H1 (cell line): ENCODE results near the gene SLC22A2. TPM values are rescaled to one million over a fixed set of nuclear protein-coding genes. Genes with fewer than 3 reads are reported as not detected.
A peak's percentile ranks its signal among the peaks of the same experiment; 100 is the strongest.

ENCODE experiments used
- CTCF ChIA-PET: fragments of 300-600 bp; sonication (Branson Sonifier 250); formaldehyde crosslinking; loops from one replicate; lab custom pipeline; 2021; ENCODE audit not compliant: partially characterized antibody; lab: Charles Lee
- POLR2A ChIA-PET: fragments of 300-600 bp; sonication (Branson Sonifier 250); formaldehyde crosslinking; loops from one replicate; lab custom pipeline; 2021; ENCODE audit warnings: inconsistent platforms; ENCODE audit not compliant: partially characterized antibody; lab: Charles Lee
- DNase-seq, 2 experiments: peaks; one replicate each; pipeline versions ENCODE4 v3.0.0 to v3.0.0-alpha.2; 2010 to 2022; ENCODE audit warnings: low spot score in 2 of 2, low read depth in 1 of 2, mixed read lengths in 1 of 2
- FAIRE-seq: peaks from 2 replicates; lab custom pipeline; 2011; peaks lifted over from hg19 to GRCh38; lab: Jason Lieb, UNC
- H2AFZ ChIP-seq: 2 replicates; pipeline ENCODE4 v1.8.1; 2012; ENCODE audit warnings: low read length, inconsistent platforms
- H2AK5ac ChIP-seq: 2 replicates; pipeline ENCODE4 v1.6.1; 2013; ENCODE audit warnings: low read depth, low read length
- H2BK120ac ChIP-seq: replicated peaks from 2 replicates; pipeline ENCODE3; 2013; ENCODE audit warnings: low read depth, low read length, inconsistent platforms
- H2BK12ac ChIP-seq: 2 replicates; pipeline ENCODE4 v1.6.1; 2013; ENCODE audit warnings: low read depth, low read length
- H2BK15ac ChIP-seq: 2 replicates; pipeline ENCODE4 v1.6.1; 2013; ENCODE audit warnings: low read length
- H2BK20ac ChIP-seq: 2 replicates; pipeline ENCODE4 v1.6.1; 2013; ENCODE audit warnings: low read length
- H2BK5ac ChIP-seq: 2 replicates; pipeline ENCODE4 v1.6.1; 2013; ENCODE audit warnings: low read depth, low read length
- H3K14ac ChIP-seq: 2 replicates; pipeline ENCODE4 v1.6.1; 2013; ENCODE audit warnings: inconsistent platforms; ENCODE audit not compliant: insufficient read length
- H3K18ac ChIP-seq: 2 replicates; pipeline ENCODE4 v1.6.1; 2013; ENCODE audit warnings: low read length; ENCODE audit errors: extremely low read depth
- H3K23ac ChIP-seq: 2 replicates; pipeline ENCODE4 v1.6.1; 2013; ENCODE audit warnings: inconsistent platforms; ENCODE audit not compliant: insufficient read length
- H3K23me2 ChIP-seq: 2 replicates; pipeline ENCODE4 v1.6.1; 2013; ENCODE audit warnings: low read depth, low read length
- H3K27ac ChIP-seq: 2 replicates; pipeline ENCODE4 v1.6.1; 2011; ENCODE audit warnings: low read depth, low read length, inconsistent platforms
- H3K27me3 ChIP-seq, 4 experiments: replicated peaks in 1 of 4; 1 replicate in 1 of 4; 2 replicates in 3 of 4; pipeline versions ENCODE4 v1.6.1 to v1.8.1; 2011 to 2013; ENCODE audit warnings: low read length in 3 of 4, mild to moderate bottlenecking in 3 of 4, inconsistent platforms in 2 of 4, mixed read lengths in 2 of 4, moderate library complexity in 1 of 4; ENCODE audit not compliant: control insufficient read depth in 3 of 4, insufficient read depth in 3 of 4; ENCODE audit errors: extremely low read depth in 1 of 4
- H3K36me3 ChIP-seq, 4 experiments: 2 replicates each; pipeline versions ENCODE4 v1.6.1 to v1.8.1; 2011 to 2013; ENCODE audit warnings: mild to moderate bottlenecking in 4 of 4, low read length in 3 of 4, moderate library complexity in 2 of 4, control low read depth in 1 of 4, inconsistent platforms in 1 of 4; ENCODE audit not compliant: insufficient read depth in 4 of 4, control insufficient read depth in 2 of 4
- H3K4ac ChIP-seq: replicated peaks from 2 replicates; pipeline ENCODE3; 2013; ENCODE audit warnings: low read length, low read depth, mixed read lengths, inconsistent platforms; ENCODE audit not compliant: insufficient read length
- H3K4me1 ChIP-seq, 4 experiments: replicated peaks in 1 of 4; 1 replicate in 1 of 4; 2 replicates in 3 of 4; pipeline versions ENCODE4 v1.6.1 to v1.8.1; 2011 to 2013; ENCODE audit warnings: low read length in 3 of 4, inconsistent platforms in 2 of 4, mixed read lengths in 1 of 4; ENCODE audit not compliant: insufficient read depth in 4 of 4, control insufficient read depth in 3 of 4
- H3K4me2 ChIP-seq, 2 experiments: 2 replicates each; pipeline versions ENCODE4 v1.6.1 to v1.8.1; 2011 to 2013; ENCODE audit warnings: low read depth in 2 of 2, low read length in 2 of 2, control low read depth in 1 of 2, inconsistent platforms in 1 of 2, mild to moderate bottlenecking in 1 of 2; ENCODE audit not compliant: insufficient read depth in 1 of 2
- H3K4me3 ChIP-seq, 4 experiments: fragments of 200-600, 300-600 bp in 1 of 4; sonication (generic), shearing (Covaris generic), sonication (Bioruptor Twin) in 1 of 4; 2 replicates each; pipeline versions ENCODE4 v1.5.1 to v1.8.1; 2011 to 2016; ENCODE audit warnings: low read length in 4 of 4, low read depth in 3 of 4, control low read depth in 2 of 4, inconsistent platforms in 2 of 4, mild to moderate bottlenecking in 2 of 4, mixed read lengths in 1 of 4, moderate library complexity in 1 of 4; ENCODE audit not compliant: insufficient read depth in 2 of 4; ENCODE audit errors: extremely low read depth in 1 of 4
- H3K56ac ChIP-seq: replicated peaks from 2 replicates; pipeline ENCODE3; 2013; ENCODE audit warnings: low read depth, mild to moderate bottlenecking, mixed read lengths, low read length, inconsistent platforms; ENCODE audit not compliant: insufficient read length
- H3K79me1 ChIP-seq: 2 replicates; pipeline ENCODE4 v1.6.1; 2013; ENCODE audit warnings: low read depth, low read length, control low read depth
- H3K79me2 ChIP-seq, 2 experiments: 2 replicates each; pipeline versions ENCODE4 v1.6.1 to v1.8.1; 2012 to 2013; ENCODE audit warnings: low read length in 2 of 2, mild to moderate bottlenecking in 2 of 2, inconsistent platforms in 1 of 2; ENCODE audit not compliant: insufficient read depth in 2 of 2, control insufficient read depth in 1 of 2
- H3K9ac ChIP-seq, 4 experiments: replicated peaks in 1 of 4; 1 replicate in 1 of 4; 2 replicates in 3 of 4; pipeline versions ENCODE4 v1.6.1 to v1.8.1; 2011 to 2013; ENCODE audit warnings: low read depth in 3 of 4, low read length in 3 of 4, control low read depth in 2 of 4, mild to moderate bottlenecking in 2 of 4, moderate library complexity in 2 of 4, inconsistent platforms in 1 of 4; ENCODE audit errors: extremely low read depth in 1 of 4
- H3K9me3 ChIP-seq, 2 experiments: 2 replicates each; pipeline versions ENCODE4 v1.6.1 to v1.8.1; 2012 to 2013; ENCODE audit warnings: mild to moderate bottlenecking in 2 of 2, moderate library complexity in 2 of 2, control low read depth in 1 of 2, inconsistent platforms in 1 of 2, low read depth in 1 of 2, low read length in 1 of 2, mixed read lengths in 1 of 2; ENCODE audit not compliant: insufficient read depth in 2 of 2
- H4K20me1 ChIP-seq, 2 experiments: replicated peaks in 1 of 2; 2 replicates each; pipeline versions ENCODE3 to v1.8.1; 2011 to 2013; ENCODE audit warnings: inconsistent platforms in 2 of 2, low read length in 2 of 2, mild to moderate bottlenecking in 1 of 2; ENCODE audit not compliant: insufficient read depth in 2 of 2, control insufficient read depth in 1 of 2
- H4K5ac ChIP-seq: 2 replicates; pipeline ENCODE4 v1.6.1; 2013; ENCODE audit warnings: low read length, low read depth, mixed read lengths, inconsistent platforms; ENCODE audit not compliant: insufficient read length
- H4K8ac ChIP-seq: 2 replicates; pipeline ENCODE4 v1.8.0; 2013; ENCODE audit warnings: mild to moderate bottlenecking, moderate library complexity, low read length, inconsistent platforms; ENCODE audit not compliant: insufficient read depth; ENCODE audit errors: extremely low read depth
- H4K91ac ChIP-seq: replicated peaks from 2 replicates; pipeline ENCODE3; 2013; ENCODE audit warnings: low read length, mixed read lengths, inconsistent platforms; ENCODE audit not compliant: insufficient read length
- KDM5A ChIP-seq: fragments of 200-600 bp; IDR thresholded peaks from 2 replicates; pipeline ENCODE4 v1.7.1; 2012; ENCODE audit warnings: mild to moderate bottlenecking, low read length, inconsistent platforms, mixed read lengths
- TBP ChIP-seq: IDR thresholded peaks from 2 replicates; pipeline ENCODE4 v1.6.1; 2011; ENCODE audit warnings: low read depth, low read length, improper control_type of control experiment
- TEAD4 ChIP-seq: IDR thresholded peaks from 2 replicates; pipeline ENCODE4 v1.6.1; 2012; ENCODE audit warnings: low read depth, low read length, inconsistent platforms, mixed read lengths
- WGBS, 2 experiments: shearing (Covaris generic) in 1 of 2; methylation state at CpG; one replicate each; pipeline versions ENCODE4 v1.1.6 to v1.1.7; 2013 to 2015; ENCODE audit warnings: low lambda C conversion rate in 2 of 2, mixed read lengths in 2 of 2, inconsistent platforms in 1 of 2, low coverage in 1 of 2, missing lambda C conversion rate in 1 of 2; ENCODE audit not compliant: insufficient replicate concordance in 2 of 2, insufficient coverage in 1 of 2, insufficient read length in 1 of 2; ENCODE audit errors: extremely low coverage in 1 of 2, missing lambda C conversion rate in 1 of 2; 5-methylcytosine and 5-hydroxymethylcytosine counted together
- polyA plus RNA-seq, 7 experiments: library from polyadenylated mRNA; depleted of rRNA in 3 of 7; stranded (reverse) in 5 of 7; unstranded in 2 of 7; fragments of >200 nt in 5 of 7; fragments of 200-250 nt in 2 of 7; gene quantifications; 1 replicate in 5 of 7; 2 replicates in 1 of 7; 4 replicates in 1 of 7; pipeline versions ENCODE4 v1.2.1 to v1.2.3, GENCODE V29; 2011 to 2013; ENCODE audit warnings: missing spikeins in 2 of 7, mixed read lengths in 2 of 7
- total RNA-seq: library from RNA; stranded (reverse); fragmentation: NEBNext Ultra II Directional; extraction: Animal tissue kit (Norgen Biotek cat#: 25700); gene quantifications from 2 replicates; pipeline ENCODE4 v1.2.1, GENCODE V29; 2021

SLC22A2 gene
- total and polyA plus RNA-seq, 2 of the 8 experiments (the other 6 are each of a cell fraction or from before 2014, with no cell fraction given): 0.23 to 1.4 TPM

DNA sequence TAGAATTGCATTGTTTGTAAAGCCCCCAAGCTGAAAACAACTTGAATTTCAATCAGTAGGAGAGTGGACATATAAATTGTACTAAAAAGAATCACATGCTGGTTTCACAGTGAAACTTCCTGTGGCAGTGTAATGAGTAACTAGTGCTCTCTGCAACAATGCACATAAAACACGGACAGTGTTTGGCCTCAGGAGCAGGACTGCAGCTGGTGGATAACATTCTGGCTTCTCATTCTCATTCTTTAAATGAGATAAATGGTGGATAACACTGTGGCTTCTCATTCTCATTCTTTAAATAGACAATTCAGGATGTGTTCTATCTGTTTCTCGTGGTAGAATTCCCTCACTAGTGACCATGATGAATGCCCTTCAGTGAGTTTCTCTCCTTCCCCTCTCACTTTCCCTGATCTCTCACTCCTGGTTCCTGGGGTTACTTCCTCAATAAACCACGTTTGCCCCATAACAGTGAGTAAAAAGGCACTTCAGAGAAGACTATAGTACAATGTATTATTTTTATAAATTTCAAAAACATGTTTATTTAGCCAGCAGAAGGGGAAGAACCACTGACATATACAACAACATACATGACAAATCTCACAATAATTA is 59.9 kb downstream of the SLC22A2 start:
- no peak overlapping the region for H4K5ac ChIP-seq
- CTCF ChIA-PET: no interaction called here
- H3K56ac ChIP-seq: no peak overlapping the region
- no peak overlapping the region for H3K4me3 ChIP-seq
- H2BK5ac ChIP-seq: no peak overlapping the region
- FAIRE-seq (no peak), DNase-seq (no peak)
- H3K27me3 ChIP-seq: peaks cover 0 to 2% (median 0%) of the 10 kb centered on the region in 4 experiments; a peak in 1 of 7 replicates
- H2AK5ac ChIP-seq: no peak overlapping the region
- H3K27ac ChIP-seq: no peak overlapping the region
- no peak overlapping the region for H3K4me2 ChIP-seq
- no peak overlapping the region for H4K91ac ChIP-seq
- H3K4me1 ChIP-seq: no peaks in the 10 kb centered on the region
- H4K8ac ChIP-seq: no peak overlapping the region
- WGBS, 2 experiments: 77% methylated on average over 3 of the region's 3 CpGs; no CpG with 5 or more reads in 1 of the 2 experiments
- no peak overlapping the region for H3K18ac ChIP-seq
- POLR2A ChIA-PET: no interaction called here
- H3K4ac ChIP-seq: no peak overlapping the region
- no peaks in the 10 kb centered on the region for H3K79me1 ChIP-seq
- H3K14ac ChIP-seq: no peak overlapping the region
- H3K79me2 ChIP-seq: no peaks in the 10 kb centered on the region
- H4K20me1 ChIP-seq: no peaks in the 10 kb centered on the region
- H2BK120ac ChIP-seq: no peak overlapping the region
- TF ChIP-seq TEAD4 (no peak), TBP (no peak), KDM5A (no peak)
- H2BK15ac ChIP-seq: no peak overlapping the region
- H2BK12ac ChIP-seq: no peak overlapping the region
- no peaks in the 10 kb centered on the region for H3K36me3 ChIP-seq
- no peaks in the 10 kb centered on the region for H3K9me3 ChIP-seq
- H3K9ac ChIP-seq: no peak overlapping the region
- H3K23me2 ChIP-seq: no peaks in the 10 kb centered on the region
- no peak overlapping the region for H3K23ac ChIP-seq
- 0 out of 2 replicates have a peak overlapping the region, but pooled peaks have one; percentile 16 for H2AFZ ChIP-seq
- no peak overlapping the region for H2BK20ac ChIP-seq
